ENCODE data around the gene PRDM16. TPM values are rescaled to one million over a fixed set of nuclear protein-coding genes. Genes with fewer than 3 reads are reported as not detected.

PRDM16 gene
- total RNA-seq, 4 donors from 2014 or later: 0.26 to 7.7 (median 0.35) TPM; not detected in 1

- H3K27me3 ChIP-seq: no peaks in the 10 kb centered on the region
These were observed 354.3 kb downstream of the PRDM16 start for GRCh38 chr1:3423245-3423829.

GRCh38 chr1:3423896-3424611 lies 355.1 kb downstream of the PRDM16 start:
- no peaks in the 10 kb centered on the region for H3K27me3 ChIP-seq
- intact Hi-C loops (cut with DNase I; ENCODE audit: low total_unique reads): loop anchor here (10.0 kb wide), 1 partner anchor 1009 kb away; the partner anchor contains the start of gene PEX10

More at GRCh38 chr1:3423245-3423829, 354.3 kb downstream of the PRDM16 start:
- TF ChIP-seq CTCF (IDR thresholded peaks at IDR 0.05) (no peak), POLR2A (IDR thresholded peaks at IDR 0.05) (no peak)
- Histone ChIP-seq H3K4me3 (no peak overlapping the region), H3K4me1 (no peaks in the 10 kb centered on the region), H3K9me3 (no peaks in the 10 kb centered on the region), H3K36me3 (no peaks in the 10 kb centered on the region), H3K27ac (no peak overlapping the region)
- intact Hi-C loops (cut with DNase I; ENCODE audit: low total_unique reads): loop anchor here (10.0 kb wide), 1 partner anchor 1009 kb away; the partner anchor contains the start of gene PEX10
- peak in 1 of 2 donors; percentile 31 for DNase-seq

GRCh38 chr1:3425486-3426215 lies 356.6 kb downstream of the PRDM16 start:
- intact Hi-C loops (cut with DNase I; ENCODE audit: low total_unique reads): loop anchor here (10.0 kb wide), 1 partner anchor 1011 kb away; the partner anchor contains the start of gene PEX10

More at GRCh38 chr1:3423896-3424611, 355.1 kb downstream of the PRDM16 start:
- Histone ChIP-seq H3K27ac (no peak overlapping the region), H3K36me3 (no peaks in the 10 kb centered on the region), H3K4me3 (no peak overlapping the region), H3K4me1 (no peaks in the 10 kb centered on the region), H3K9me3 (no peaks in the 10 kb centered on the region)
- DNase-seq: no peak
- TF ChIP-seq CTCF (IDR thresholded peaks at IDR 0.05) (no peak), POLR2A (IDR thresholded peaks at IDR 0.05) (no peak)

GRCh38 chr1:3426956-3427535 lies 358.0 kb downstream of the PRDM16 start:
- no peaks in the 10 kb centered on the region for H3K27me3 ChIP-seq
- no peaks in the 10 kb centered on the region for H3K9me3 ChIP-seq
- H3K4me1 ChIP-seq: no peaks in the 10 kb centered on the region
- no peaks in the 10 kb centered on the region for H3K36me3 ChIP-seq
- no peak overlapping the region for H3K4me3 ChIP-seq
- H3K27ac ChIP-seq: no peak overlapping the region
- DNase-seq: no peak
- TF ChIP-seq CTCF (IDR thresholded peaks at IDR 0.05): no peak
- no peak for TF ChIP-seq POLR2A (IDR thresholded peaks at IDR 0.05)
- intact Hi-C loops (cut with DNase I; ENCODE audit: low total_unique reads): loop anchor here (10.0 kb wide), 1 partner anchor 1012 kb away; the partner anchor contains the start of gene PEX10

More at GRCh38 chr1:3425486-3426215, 356.6 kb downstream of the PRDM16 start:
- H3K9me3 ChIP-seq: no peaks in the 10 kb centered on the region
- no peaks in the 10 kb centered on the region for H3K27me3 ChIP-seq
- H3K4me1 ChIP-seq: no peaks in the 10 kb centered on the region
- DNase-seq: no peak
- no peaks in the 10 kb centered on the region for H3K36me3 ChIP-seq
- no peak for TF ChIP-seq CTCF (IDR thresholded peaks at IDR 0.05)
- TF ChIP-seq POLR2A (IDR thresholded peaks at IDR 0.05): no peak
- H3K4me3 ChIP-seq: no peak overlapping the region
- no peak overlapping the region for H3K27ac ChIP-seq

Measured in uterus (tissue), 4 donors.